Neural cell (in vitro differentiated cells): ENCODE measurements around the gene ERC2.

Experiments used
- TAF1 ChIP-seq: IDR thresholded peaks from 2 replicates; pipeline ENCODE4 v1.6.1; 2012; ENCODE audit warnings: low read depth
- TF ChIP-seq, protein P1 (sequence below): fragments of 450-650 bp; IDR thresholded peaks from 2 replicates; pipeline ENCODE4 v1.5.1; 2014; ENCODE audit warnings: antibody characterized with exemption, mild to moderate bottlenecking, moderate library complexity; ENCODE audit not compliant: poor library complexity, severe bottlenecking

DNA sequence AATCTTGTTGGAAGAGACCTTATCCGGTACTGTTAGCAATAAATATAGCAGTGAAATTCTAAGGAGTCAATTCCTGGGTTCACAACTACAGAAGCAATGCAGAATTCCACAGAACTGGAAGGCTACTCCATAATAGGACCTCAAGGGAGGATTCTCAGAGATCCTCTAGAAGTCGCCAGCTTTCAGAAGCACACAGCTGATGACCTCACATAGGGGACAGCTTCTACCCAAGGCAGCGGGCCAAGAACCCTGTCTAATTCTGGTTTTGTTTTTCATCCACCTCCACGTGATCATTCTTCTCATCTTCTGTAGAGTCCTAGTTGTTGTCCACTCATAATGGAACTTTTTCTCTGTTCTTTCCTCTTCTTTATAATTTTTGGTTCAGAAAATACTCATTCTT lies 99.4 kb downstream of the ERC2 start:
- TF ChIP-seq TAF1 = no peak
- TF ChIP-seq, protein P1, sequence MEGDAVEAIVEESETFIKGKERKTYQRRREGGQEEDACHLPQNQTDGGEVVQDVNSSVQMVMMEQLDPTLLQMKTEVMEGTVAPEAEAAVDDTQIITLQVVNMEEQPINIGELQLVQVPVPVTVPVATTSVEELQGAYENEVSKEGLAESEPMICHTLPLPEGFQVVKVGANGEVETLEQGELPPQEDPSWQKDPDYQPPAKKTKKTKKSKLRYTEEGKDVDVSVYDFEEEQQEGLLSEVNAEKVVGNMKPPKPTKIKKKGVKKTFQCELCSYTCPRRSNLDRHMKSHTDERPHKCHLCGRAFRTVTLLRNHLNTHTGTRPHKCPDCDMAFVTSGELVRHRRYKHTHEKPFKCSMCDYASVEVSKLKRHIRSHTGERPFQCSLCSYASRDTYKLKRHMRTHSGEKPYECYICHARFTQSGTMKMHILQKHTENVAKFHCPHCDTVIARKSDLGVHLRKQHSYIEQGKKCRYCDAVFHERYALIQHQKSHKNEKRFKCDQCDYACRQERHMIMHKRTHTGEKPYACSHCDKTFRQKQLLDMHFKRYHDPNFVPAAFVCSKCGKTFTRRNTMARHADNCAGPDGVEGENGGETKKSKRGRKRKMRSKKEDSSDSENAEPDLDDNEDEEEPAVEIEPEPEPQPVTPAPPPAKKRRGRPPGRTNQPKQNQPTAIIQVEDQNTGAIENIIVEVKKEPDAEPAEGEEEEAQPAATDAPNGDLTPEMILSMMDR = no peak
